NK-92 (cell line): Measurements from ENCODE around the gene CFAP97D2.
"Not testable (repeated sequence)": the region's sequence is repeated elsewhere in the genome, so short reads cannot be mapped to it uniquely, and the experiment has no call there.

Source experiments
- DNase-seq: peaks from one replicate; lab custom pipeline; 2025; ENCODE audit not compliant: unreplicated experiment; lab: John Stamatoyannopoulos, UW

Gene CFAP97D2

GRCh38 chr13:114179087-114179658 is at the start of gene CFAP97D2:
Gene CFAP97D2, plus strand, starts transcription at chr13:114179257. Its CDS starts 74 bp downstream, at chr13:114179331.
- DNase-seq, result no peak

- no peak for DNase-seq
These were observed 49.4 kb upstream of the CFAP97D2 start for GRCh38 chr13:114129649-114130062.

- DNase-seq, result no peak
These were observed 48.8 kb upstream of the CFAP97D2 start for GRCh38 chr13:114130131-114130836.

GRCh38 chr13:114130837-114131582 is 48.0 kb upstream of the CFAP97D2 start:
- no peak for DNase-seq

GRCh38 chr13:114131583-114132418 is 47.3 kb upstream of the CFAP97D2 start:
- DNase-seq, result no peak

GRCh38 chr13:114132419-114133121 is 46.5 kb upstream of the CFAP97D2 start, which contains the start of gene RASA3:
Gene RASA3, minus strand, starts transcription at chr13:114132623. Its CDS starts 134 bp downstream, at chr13:114132489.
- no peak for DNase-seq

GRCh38 chr13:114133126-114133525 is 45.9 kb upstream of the CFAP97D2 start:
- DNase-seq, result not testable (repeated sequence)

- DNase-seq, result not testable (repeated sequence)
These were observed 45.5 kb upstream of the CFAP97D2 start for GRCh38 chr13:114133552-114133951.

GRCh38 chr13:114134111-114134943 is 44.7 kb upstream of the CFAP97D2 start:
- no peak for DNase-seq

GRCh38 chr13:114134944-114135610 is 44.0 kb upstream of the CFAP97D2 start:
- DNase-seq, result no peak

- no peak for DNase-seq
These were observed 43.3 kb upstream of the CFAP97D2 start for GRCh38 chr13:114135731-114136171.

GRCh38 chr13:114136576-114136975 is 42.5 kb upstream of the CFAP97D2 start:
- DNase-seq, result no peak

- no peak for DNase-seq
These were observed 38.7 kb upstream of the CFAP97D2 start for GRCh38 chr13:114140131-114140905.

- DNase-seq, result no peak
These were observed 38.2 kb upstream of the CFAP97D2 start for GRCh38 chr13:114140906-114141250.

GRCh38 chr13:114141261-114141996 is 37.6 kb upstream of the CFAP97D2 start:
- no peak for DNase-seq

- DNase-seq, result no peak
These were observed 36.9 kb upstream of the CFAP97D2 start for GRCh38 chr13:114142137-114142550.

- no peak for DNase-seq
These were observed 36.2 kb upstream of the CFAP97D2 start for GRCh38 chr13:114142640-114143490.
